DMS79 treated with DMSO at 0.1 percent for 48 hours (cell line): ENCODE data around the gene ZMYND11.

Experiments used
- DNase-seq: peaks from one replicate; lab custom pipeline; 2025; lab: John Stamatoyannopoulos, UW

ZMYND11 gene

GRCh38 chr10:191703-192518, 56.7 kb downstream of the ZMYND11 start:
- no peak for DNase-seq

- DNase-seq = no peak
Observed at GRCh38 chr10:194281-194680, 59.0 kb downstream of the ZMYND11 start.

GRCh38 chr10:200405-200804, 65.2 kb downstream of the ZMYND11 start:
- no peak for DNase-seq

GRCh38 chr10:201328-201771, 66.1 kb downstream of the ZMYND11 start:
- DNase-seq = no peak

GRCh38 chr10:208616-209015, 73.4 kb downstream of the ZMYND11 start:
- DNase-seq = no peak

GRCh38 chr10:209357-209756, 74.1 kb downstream of the ZMYND11 start:
- DNase-seq = no peak

- no peak for DNase-seq
Observed at GRCh38 chr10:210297-210696, 75.0 kb downstream of the ZMYND11 start.

GRCh38 chr10:215444-215843, 80.2 kb downstream of the ZMYND11 start:
- no peak for DNase-seq

GRCh38 chr10:218798-219197, 83.5 kb downstream of the ZMYND11 start:
- no peak for DNase-seq

- DNase-seq = no peak
Observed at GRCh38 chr10:219731-220472, 84.6 kb downstream of the ZMYND11 start.

- DNase-seq = no peak
Observed at GRCh38 chr10:224571-224970, 89.3 kb downstream of the ZMYND11 start.

- DNase-seq = no peak
Observed at GRCh38 chr10:226018-226417, 90.8 kb downstream of the ZMYND11 start.

- DNase-seq = no peak
Observed at GRCh38 chr10:227014-227413, 91.8 kb downstream of the ZMYND11 start.

- DNase-seq = no peak
Observed at GRCh38 chr10:228366-228765, 93.1 kb downstream of the ZMYND11 start.

GRCh38 chr10:230758-231157, 95.5 kb downstream of the ZMYND11 start:
- no peak for DNase-seq

- no peak for DNase-seq
Observed at GRCh38 chr10:232061-232460, 96.8 kb downstream of the ZMYND11 start.

GRCh38 chr10:232878-233277, 97.6 kb downstream of the ZMYND11 start:
- no peak for DNase-seq

- DNase-seq = no peak
Observed at GRCh38 chr10:234708-235406, 99.6 kb downstream of the ZMYND11 start.

GRCh38 chr10:235915-236314, 100.7 kb downstream of the ZMYND11 start:
- DNase-seq = no peak

- DNase-seq = no peak
Observed at GRCh38 chr10:239109-239508, 103.9 kb downstream of the ZMYND11 start.

GRCh38 chr10:241451-241850, 106.2 kb downstream of the ZMYND11 start:
- no peak for DNase-seq

- no peak for DNase-seq
Observed at GRCh38 chr10:241966-242643, 106.8 kb downstream of the ZMYND11 start.
